GM19452 (cell line): ENCODE measurements around the gene POU2F1.

Experiments
- ATAC-seq: cut with Tn5 transposase; IDR thresholded peaks from one replicate; pipeline ENCODE4 v1.9.1; 2021; ENCODE audit not compliant: unreplicated experiment

POU2F1 gene

GRCh38 chr1:167412072-167412471, 191.4 kb downstream of the POU2F1 start:
- ATAC-seq, result no peak

- no peak for ATAC-seq
Measured at GRCh38 chr1:167412920-167413319, 192.2 kb downstream of the POU2F1 start.

- no peak for ATAC-seq
Measured at GRCh38 chr1:167413328-167413727, 192.6 kb downstream of the POU2F1 start.

- no peak for ATAC-seq
Measured at GRCh38 chr1:167416506-167416905, 195.8 kb downstream of the POU2F1 start.

GRCh38 chr1:167418391-167418790, 197.7 kb downstream of the POU2F1 start:
- no peak for ATAC-seq

- no peak for ATAC-seq
Measured at GRCh38 chr1:167419245-167419644, 198.6 kb downstream of the POU2F1 start.

- ATAC-seq, result no peak
Measured at GRCh38 chr1:167420510-167420909, 199.8 kb downstream of the POU2F1 start.

- ATAC-seq, result no peak
Measured at GRCh38 chr1:167423684-167424619, 203.3 kb downstream of the POU2F1 start.

GRCh38 chr1:167425482-167425881, 204.8 kb downstream of the POU2F1 start:
- no peak for ATAC-seq

- no peak for ATAC-seq
Measured at GRCh38 chr1:167426716-167427115, 206.0 kb downstream of the POU2F1 start.

- no peak for ATAC-seq
Measured at GRCh38 chr1:167427848-167428247, 207.2 kb downstream of the POU2F1 start.

GRCh38 chr1:167428395-167428794, 207.7 kb downstream of the POU2F1 start:
- ATAC-seq, result no peak

- peak; percentile 49 for ATAC-seq
Measured at GRCh38 chr1:167429612-167430011, 208.9 kb downstream of the POU2F1 start.

GRCh38 chr1:167430134-167430848, 209.6 kb downstream of the POU2F1 start:
- ATAC-seq, result peak; percentile 52

- no peak for ATAC-seq
Measured at GRCh38 chr1:167430849-167431242, 210.2 kb downstream of the POU2F1 start.

GRCh38 chr1:167431261-167431908, 210.7 kb downstream of the POU2F1 start:
- ATAC-seq, result no peak

GRCh38 chr1:167431909-167432650, 211.4 kb downstream of the POU2F1 start:
- no peak for ATAC-seq

- no peak for ATAC-seq
Measured at GRCh38 chr1:167432780-167433179, 212.1 kb downstream of the POU2F1 start.

- ATAC-seq, result no peak
Measured at GRCh38 chr1:167433884-167434283, 213.2 kb downstream of the POU2F1 start.

- no peak for ATAC-seq
Measured at GRCh38 chr1:167434306-167434705, 213.6 kb downstream of the POU2F1 start.

- no peak for ATAC-seq
Measured at GRCh38 chr1:167435484-167435883, 214.8 kb downstream of the POU2F1 start.
